HEK293T (cell line): Measurements from ENCODE around the gene DRD1.
"Not testable (repeated sequence)": the region's sequence is repeated elsewhere in the genome, so short reads cannot be mapped to it uniquely, and the experiment has no call there.

ENCODE experiments used
- CTCF ChIA-PET: fragments of 350-600 bp; formaldehyde crosslinking; extraction: SDS; loops from one replicate; lab custom pipeline; 2021; ENCODE audit warnings: antibody characterized with exemption, inconsistent platforms; lab: Yijun Ruan, JAX
- POLR2A ChIA-PET: fragments of 350-600 bp; formaldehyde crosslinking; extraction: SDS; loops from one replicate; lab custom pipeline; 2020; ENCODE audit warnings: antibody characterized with exemption, inconsistent platforms; lab: Yijun Ruan, JAX
- DNase-seq: peaks from one replicate; pipeline ENCODE4 v3.0.0; 2012; ENCODE audit warnings: mixed read lengths; ENCODE audit errors: extremely low spot score
- ARNT ChIP-seq: fragments of 450-650 bp; IDR thresholded peaks from 2 replicates; pipeline ENCODE4 v1.6.1; 2017; ENCODE audit warnings: mild to moderate bottlenecking
- BHLHE40 ChIP-seq: fragments of 450-650 bp; IDR thresholded peaks from 2 replicates; pipeline ENCODE4 v1.6.1; 2016; ENCODE audit warnings: mild to moderate bottlenecking, moderate library complexity, borderline replicate concordance
- CTBP1 ChIP-seq: fragments of 450-650 bp; IDR thresholded peaks from 2 replicates; pipeline ENCODE4 v1.6.1; 2016; ENCODE audit warnings: borderline replicate concordance
- ELF4 ChIP-seq: fragments of 450-650 bp; IDR thresholded peaks from 2 replicates; pipeline ENCODE4 v1.6.1; 2017; ENCODE audit warnings: antibody characterized with exemption
- FOXA1 ChIP-seq: fragments of 450-650 bp; IDR thresholded peaks from 2 replicates; pipeline ENCODE4 v1.6.1; 2016; ENCODE audit warnings: mild to moderate bottlenecking
- FOXK2 ChIP-seq: fragments of 450-650 bp; IDR thresholded peaks from 2 replicates; pipeline ENCODE4 v1.6.1; 2016; ENCODE audit warnings: mild to moderate bottlenecking
- FOXM1 ChIP-seq: fragments of 450-650 bp; IDR thresholded peaks from 2 replicates; pipeline ENCODE4 v1.6.1; 2017; ENCODE audit warnings: mild to moderate bottlenecking, borderline replicate concordance
- HDGF ChIP-seq: fragments of 450-650 bp; IDR thresholded peaks from 2 replicates; pipeline ENCODE4 v1.6.1; 2017; ENCODE audit warnings: antibody characterized with exemption, borderline replicate concordance
- L3MBTL2 ChIP-seq: fragments of 450-650 bp; conservative IDR thresholded peaks from 2 replicates; pipeline ENCODE4 v1.6.1; 2016; ENCODE audit warnings: mild to moderate bottlenecking
- LEF1 ChIP-seq: fragments of 450-650 bp; IDR thresholded peaks from 2 replicates; pipeline ENCODE4 v1.6.1; 2017; ENCODE audit warnings: mild to moderate bottlenecking, borderline replicate concordance
- NFRKB ChIP-seq: fragments of 450-650 bp; IDR thresholded peaks from 2 replicates; pipeline ENCODE4 v1.6.1; 2016; ENCODE audit warnings: mild to moderate bottlenecking, moderate library complexity
- PKNOX1 ChIP-seq: fragments of 450-650 bp; IDR thresholded peaks from 2 replicates; pipeline ENCODE4 v1.6.1; 2016
- SP1 ChIP-seq: fragments of 450-650 bp; IDR thresholded peaks from 2 replicates; pipeline ENCODE4 v1.6.1; 2017
- SUZ12 ChIP-seq: fragments of 450-650 bp; IDR thresholded peaks from 2 replicates; pipeline ENCODE4 v1.6.1; 2016; ENCODE audit warnings: mild to moderate bottlenecking
- TARDBP ChIP-seq: fragments of 450-650 bp; IDR thresholded peaks from 2 replicates; pipeline ENCODE4 v1.6.1; 2016
- ZNF384 ChIP-seq: fragments of 450-650 bp; IDR thresholded peaks from 2 replicates; pipeline ENCODE4 v1.6.1; 2016

DRD1 gene

GRCh38 chr5:175461370-175461769 lies 17.4 kb upstream of the DRD1 start:
- TF ChIP-seq L3MBTL2 (no peak), ARNT (no peak), LEF1 (no peak), TARDBP (no peak), FOXK2 (no peak), FOXM1 (no peak), SP1 (no peak), ELF4 (no peak), NFRKB (no peak), HDGF (no peak), BHLHE40 (no peak), ZNF384 (no peak), CTBP1 (no peak), FOXA1 (no peak), SUZ12 (no peak), PKNOX1 (no peak)
- CTCF ChIA-PET = interaction anchor here (0.7 kb wide), 1 partner anchor 393 kb away, joined by 3 read pairs; no protein-coding TSS in a partner anchor
- DNase-seq = no peak
- POLR2A ChIA-PET = no interaction called here

- ChIA-PET POLR2A (no interaction called here), CTCF (interaction anchor here (0.6 to 0.7 kb wide), 3 partner anchors 12 to 745 kb away, joined by 3 to 5 read pairs (median 3); no protein-coding TSS in a partner anchor)
- TF ChIP-seq NFRKB (no peak), BHLHE40 (no peak), SUZ12 (no peak), TARDBP (no peak), ZNF384 (no peak), ARNT (no peak), HDGF (no peak), FOXK2 (no peak), CTBP1 (no peak), FOXM1 (no peak)
- no peak for DNase-seq
Measured at GRCh38 chr5:175460552-175460951, 16.6 kb upstream of the DRD1 start.

GRCh38 chr5:175460126-175460525 lies 16.1 kb upstream of the DRD1 start:
- ChIA-PET POLR2A (no interaction called here), CTCF (interaction anchor here (0.6 to 0.7 kb wide), 4 partner anchors 10 to 745 kb away, joined by 3 to 5 read pairs (median 3); no protein-coding TSS in a partner anchor)
- DNase-seq = no peak
- no peak for TF ChIP-seq ARNT
- TF ChIP-seq SP1 = no peak
- TF ChIP-seq NFRKB = no peak
- TF ChIP-seq ZNF384 = no peak
- TF ChIP-seq LEF1 = no peak
- no peak for TF ChIP-seq PKNOX1
- TF ChIP-seq FOXK2 = no peak
- TF ChIP-seq FOXA1 = no peak
- TF ChIP-seq BHLHE40 = no peak
- no peak for TF ChIP-seq TARDBP
- TF ChIP-seq HDGF = no peak
- no peak for TF ChIP-seq FOXM1

- CTCF ChIA-PET = no interaction called here
Measured at GRCh38 chr5:175457466-175457865, 13.5 kb upstream of the DRD1 start.

GRCh38 chr5:175456105-175456742 lies 12.2 kb upstream of the DRD1 start:
- TF ChIP-seq ARNT (no peak), FOXK2 (no peak), NFRKB (no peak), ZNF384 (no peak), LEF1 (no peak), ELF4 (no peak), SP1 (no peak), HDGF (no peak), L3MBTL2 (peak; percentile 65)
- ChIA-PET CTCF (no interaction called here), POLR2A (no interaction called here)
- no peak for DNase-seq

More at GRCh38 chr5:175457466-175457865, 13.5 kb upstream of the DRD1 start:
- DNase-seq = no peak
- POLR2A ChIA-PET = interaction anchor here (1.3 kb wide), 1 partner anchor 20 kb away, joined by 3 read pairs; no protein-coding TSS in a partner anchor
- TF ChIP-seq FOXA1 (no peak), SUZ12 (no peak), FOXK2 (no peak), NFRKB (no peak), ZNF384 (no peak)

- POLR2A ChIA-PET, DNase-seq: not testable (repeated sequence)
- CTCF ChIA-PET = interaction anchor here (0.8 kb wide), 1 partner anchor 11 kb away, joined by 3 read pairs; no protein-coding TSS in a partner anchor
Measured at GRCh38 chr5:175454338-175454737, 10.4 kb upstream of the DRD1 start.

- ChIA-PET CTCF (interaction anchor here (2.1 kb wide), 1 partner anchor 12 kb away, joined by 7 read pairs; no protein-coding TSS in a partner anchor), POLR2A (no interaction called here)
- no peak for DNase-seq
- TF ChIP-seq CTBP1 = no peak
- TF ChIP-seq BHLHE40 = no peak
- TF ChIP-seq SP1 = no peak
- TF ChIP-seq SUZ12 = no peak
- no peak for TF ChIP-seq HDGF
- TF ChIP-seq FOXK2 = no peak
- no peak for TF ChIP-seq FOXA1
Measured at GRCh38 chr5:175452166-175452565, 8.2 kb upstream of the DRD1 start.
